HG03442 (cell line): ENCODE data around the gene DEAF1.
"Not testable (repeated sequence)": the region's sequence is repeated elsewhere in the genome, so short reads cannot be mapped to it uniquely, and the experiment has no call there.

ENCODE experiments used
- ATAC-seq: cut with Tn5 transposase; IDR thresholded peaks from one replicate; pipeline ENCODE4 v1.9.1; 2021; ENCODE audit warnings: mild to moderate bottlenecking, moderate library complexity; ENCODE audit not compliant: unreplicated experiment

The DEAF1 gene

DNA sequence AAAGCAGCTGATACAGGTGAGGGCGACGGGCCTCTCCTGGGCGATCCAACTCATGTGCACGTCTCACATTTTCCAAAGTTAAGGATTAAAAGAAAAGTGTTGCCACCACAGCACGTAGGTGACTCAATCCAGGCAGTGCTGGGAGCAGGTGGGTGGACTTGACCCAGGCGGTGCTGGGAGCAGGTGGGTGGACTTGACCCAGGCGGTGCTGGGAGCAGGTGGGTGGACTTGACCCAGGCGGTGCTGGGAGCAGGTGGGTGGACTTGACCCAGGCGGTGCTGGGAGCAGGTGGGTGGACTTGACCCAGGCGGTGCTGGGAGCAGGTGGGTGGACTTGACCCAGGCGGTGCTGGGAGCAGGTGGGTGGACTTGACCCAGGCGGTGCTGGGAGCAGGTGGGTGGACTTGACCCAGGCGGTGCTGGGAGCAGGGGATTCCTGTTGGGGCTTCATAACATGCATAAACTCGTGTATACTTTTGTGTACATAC lies 47.3 kb downstream of the DEAF1 start:
- not testable (repeated sequence) for ATAC-seq

DNA sequence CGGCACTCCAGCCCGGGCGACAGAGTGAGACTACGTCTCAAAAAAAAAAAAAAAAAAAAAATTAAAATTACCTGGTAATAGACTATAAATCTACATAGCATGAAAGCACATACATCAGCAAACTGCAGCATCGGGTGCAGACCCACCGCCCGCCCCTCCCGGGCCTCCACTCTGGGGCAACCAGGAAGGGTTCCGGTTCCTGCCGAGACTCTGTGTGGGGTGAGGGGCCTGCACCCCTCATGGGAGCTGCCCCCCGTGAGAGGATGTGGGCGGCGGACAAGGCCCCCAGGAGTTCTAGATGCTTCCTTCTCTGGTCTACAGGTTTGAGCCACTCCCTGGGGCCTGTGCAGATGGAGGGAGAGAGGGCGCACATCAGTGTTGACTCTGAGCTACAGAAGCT lies 48.8 kb downstream of the DEAF1 start:
- ATAC-seq = no peak

DNA sequence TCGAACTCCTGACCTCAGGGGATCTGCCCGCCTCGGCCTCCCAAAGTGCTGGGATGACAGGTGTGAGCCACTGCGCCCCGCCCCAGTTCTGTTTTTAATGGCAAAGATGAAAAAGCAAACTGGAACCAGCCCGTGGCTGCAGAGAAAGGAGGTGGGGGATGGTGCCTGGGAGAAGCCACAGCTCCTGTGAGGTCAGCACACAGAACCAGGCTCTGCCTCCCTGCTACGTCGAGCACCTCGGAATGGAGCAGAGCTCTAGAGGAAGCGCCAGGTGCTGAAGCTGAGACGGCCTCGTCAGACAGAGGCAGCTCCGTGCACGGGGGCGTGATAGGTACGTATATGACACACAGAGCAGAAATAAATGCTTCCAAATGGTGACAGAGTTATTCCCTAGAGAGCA lies 49.5 kb downstream of the DEAF1 start:
- no peak for ATAC-seq

DNA sequence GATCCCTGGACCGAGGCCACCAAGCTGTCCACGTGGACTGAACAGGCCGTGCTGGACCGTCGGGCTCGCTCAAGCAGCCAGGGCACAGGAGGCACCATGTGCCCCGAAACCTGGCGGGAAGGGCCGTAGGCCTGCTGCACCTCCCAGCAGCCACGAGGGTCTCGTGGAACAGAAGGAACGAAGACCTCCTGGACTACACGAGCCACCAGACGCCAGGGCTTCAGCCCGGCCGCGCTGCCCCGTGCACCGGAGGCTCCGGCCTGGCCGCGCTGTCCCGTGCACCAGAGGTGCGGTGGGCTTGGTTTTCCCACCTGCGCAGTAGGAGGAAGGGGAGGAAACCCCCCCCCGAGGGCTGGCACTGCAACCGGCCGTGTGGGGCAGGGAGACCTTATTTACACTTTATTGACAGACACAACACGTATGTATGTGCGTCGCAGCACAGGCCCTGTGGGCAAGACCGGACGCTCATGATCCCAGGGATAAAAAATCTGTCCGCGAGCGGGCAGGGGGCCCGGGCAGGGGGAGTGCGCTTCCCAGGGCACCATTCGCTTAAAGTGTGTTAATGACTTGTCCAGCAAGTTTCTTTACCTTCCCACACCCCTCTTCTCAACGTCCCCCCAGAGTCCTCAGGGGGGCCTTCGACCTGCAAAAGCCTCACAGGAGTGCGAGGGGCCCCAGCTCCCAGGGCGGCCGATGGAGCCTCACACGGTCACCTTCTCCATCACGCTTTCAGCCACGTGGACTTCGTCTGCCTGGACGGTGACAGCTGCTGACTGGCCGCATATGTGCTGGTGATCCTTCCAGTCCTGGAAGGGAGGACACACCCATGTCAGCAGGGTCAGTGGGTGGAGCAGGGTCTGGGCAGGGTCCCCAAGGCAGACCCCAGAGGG lies 50.9 kb downstream of the DEAF1 start:
- ATAC-seq = no peak

DNA sequence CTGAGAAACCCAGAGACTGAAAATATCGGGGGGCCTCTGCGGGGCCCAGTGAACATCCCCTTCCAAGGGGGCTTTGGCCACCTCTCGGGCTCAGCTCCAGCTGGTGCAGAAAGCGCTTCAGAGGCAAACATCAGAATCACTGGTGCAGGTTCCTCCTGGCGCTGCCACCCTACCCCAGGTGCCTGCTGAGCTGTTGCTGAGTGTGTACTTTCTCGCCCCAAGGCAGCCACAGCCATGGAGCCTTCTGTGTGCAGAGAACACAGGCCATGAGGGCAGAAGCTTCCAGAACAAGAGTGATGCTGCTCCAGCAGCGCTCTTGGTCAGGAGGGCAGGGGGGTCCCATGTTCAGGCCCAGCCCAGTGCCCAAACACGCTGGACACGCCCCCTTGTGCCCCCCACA lies 51.7 kb downstream of the DEAF1 start:
- no peak for ATAC-seq

DNA sequence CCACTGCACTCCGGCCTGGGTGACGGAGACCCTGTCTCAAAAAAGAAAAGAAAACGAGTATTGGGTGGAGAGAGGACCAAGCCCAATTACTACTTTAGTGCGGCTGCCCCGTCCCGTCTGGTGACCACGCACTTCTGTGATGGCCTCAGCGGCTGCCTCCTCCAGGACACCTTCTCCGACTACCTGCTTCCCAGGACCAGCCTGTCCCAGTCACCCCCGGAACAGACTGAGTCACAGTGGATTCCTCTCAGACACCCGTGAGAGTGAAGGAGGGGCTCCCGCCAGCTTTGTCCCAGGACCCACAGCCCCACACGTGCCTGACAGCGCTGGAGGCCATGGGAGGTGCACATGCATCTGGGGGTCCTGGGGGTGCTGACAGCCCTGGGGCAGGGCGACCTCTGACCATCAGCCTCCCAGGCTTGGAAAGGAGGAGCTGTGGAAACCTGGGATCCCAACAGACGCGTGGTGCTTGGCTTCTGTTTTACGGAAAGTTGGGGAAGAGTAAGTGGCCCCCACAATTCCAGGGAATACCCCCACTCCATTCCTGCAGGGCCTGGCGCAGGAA lies 53.1 kb downstream of the DEAF1 start:
- ATAC-seq = no peak

DNA sequence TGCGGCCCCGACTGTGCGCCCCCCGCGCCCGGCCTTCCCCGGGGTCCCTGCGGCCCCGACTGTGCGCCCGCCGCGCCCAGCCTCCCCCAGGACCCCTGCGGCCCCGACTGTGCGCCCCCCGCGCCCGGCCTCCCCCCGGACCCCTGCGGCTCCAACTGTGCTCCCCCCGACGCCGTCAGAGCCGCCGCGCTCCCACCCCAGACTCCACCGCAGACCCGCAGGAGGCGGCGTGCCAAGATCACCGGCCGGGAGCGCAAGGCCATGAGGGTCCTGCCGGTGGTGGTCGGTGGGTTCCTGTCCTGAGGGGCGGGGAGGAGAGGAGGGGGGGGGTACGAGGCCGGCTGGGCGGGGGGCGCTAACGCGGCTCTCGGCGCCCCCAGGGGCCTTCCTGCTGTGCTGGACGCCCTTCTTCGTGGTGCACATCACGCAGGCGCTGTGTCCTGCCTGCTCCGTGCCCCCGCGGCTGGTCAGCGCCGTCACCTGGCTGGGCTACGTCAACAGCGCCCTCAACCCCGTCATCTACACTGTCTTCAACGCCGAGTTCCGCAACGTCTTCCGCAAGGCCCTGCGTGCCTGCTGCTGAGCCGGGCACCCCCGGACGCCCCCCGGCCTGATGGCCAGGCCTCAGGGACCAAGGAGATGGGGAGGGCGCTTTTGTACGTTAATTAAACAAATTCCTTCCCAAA lies 54.9 kb downstream of the DEAF1 start:
- no peak for ATAC-seq

DNA sequence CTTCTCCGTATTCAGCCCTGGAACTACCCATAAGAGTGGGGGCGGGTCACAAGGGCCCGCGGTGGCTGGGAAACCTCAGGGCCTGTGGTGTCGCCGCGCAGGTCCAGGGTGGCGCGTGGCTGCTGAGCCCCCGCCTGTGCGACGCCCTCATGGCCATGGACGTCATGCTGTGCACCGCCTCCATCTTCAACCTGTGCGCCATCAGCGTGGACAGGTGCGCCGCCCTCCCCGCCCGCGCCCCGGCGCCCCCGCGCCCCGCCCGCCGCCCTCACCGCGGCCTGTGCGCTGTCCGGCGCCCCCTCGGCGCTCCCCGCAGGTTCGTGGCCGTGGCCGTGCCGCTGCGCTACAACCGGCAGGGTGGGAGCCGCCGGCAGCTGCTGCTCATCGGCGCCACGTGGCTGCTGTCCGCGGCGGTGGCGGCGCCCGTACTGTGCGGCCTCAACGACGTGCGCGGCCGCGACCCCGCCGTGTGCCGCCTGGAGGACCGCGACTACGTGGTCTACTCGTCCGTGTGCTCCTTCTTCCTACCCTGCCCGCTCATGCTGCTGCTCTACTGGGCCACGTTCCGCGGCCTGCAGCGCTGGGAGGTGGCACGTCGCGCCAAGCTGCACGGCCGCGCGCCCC lies 55.6 kb downstream of the DEAF1 start:
- no peak for ATAC-seq

DNA sequence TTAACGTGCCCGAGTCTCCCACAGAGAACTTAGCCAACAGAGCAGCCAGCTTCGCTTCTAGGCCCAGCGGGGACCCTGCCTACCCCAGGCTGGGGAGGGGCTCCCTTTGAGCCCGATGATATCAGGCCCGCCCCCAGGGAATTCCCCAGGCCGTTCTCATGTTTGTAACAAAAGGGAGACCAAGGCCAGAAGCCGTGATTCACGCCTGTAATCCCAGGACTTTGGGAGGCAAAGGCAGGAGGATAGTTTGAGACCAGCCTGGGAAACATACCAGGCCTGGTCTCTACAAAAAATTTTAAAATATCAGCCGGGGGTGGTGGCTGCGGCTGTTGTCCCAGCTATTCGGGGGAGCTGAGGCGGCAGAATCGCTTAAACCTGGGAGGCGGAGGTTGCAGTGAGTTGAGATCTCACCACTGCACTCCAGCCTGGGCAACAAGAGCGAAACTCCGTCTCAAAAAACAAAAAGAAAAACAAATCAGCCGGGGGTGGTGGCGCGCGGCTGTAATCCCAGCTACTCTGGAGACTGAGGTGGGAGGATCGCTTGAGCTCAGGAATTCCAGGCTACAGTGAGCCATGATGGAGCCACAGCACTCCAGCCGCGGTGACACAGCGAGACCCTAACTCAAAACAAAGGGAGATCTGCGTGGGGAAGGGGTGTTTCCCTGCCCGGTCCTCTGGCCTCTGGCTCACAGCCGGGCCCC lies 56.2 kb downstream of the DEAF1 start:
- ATAC-seq = no peak

DNA sequence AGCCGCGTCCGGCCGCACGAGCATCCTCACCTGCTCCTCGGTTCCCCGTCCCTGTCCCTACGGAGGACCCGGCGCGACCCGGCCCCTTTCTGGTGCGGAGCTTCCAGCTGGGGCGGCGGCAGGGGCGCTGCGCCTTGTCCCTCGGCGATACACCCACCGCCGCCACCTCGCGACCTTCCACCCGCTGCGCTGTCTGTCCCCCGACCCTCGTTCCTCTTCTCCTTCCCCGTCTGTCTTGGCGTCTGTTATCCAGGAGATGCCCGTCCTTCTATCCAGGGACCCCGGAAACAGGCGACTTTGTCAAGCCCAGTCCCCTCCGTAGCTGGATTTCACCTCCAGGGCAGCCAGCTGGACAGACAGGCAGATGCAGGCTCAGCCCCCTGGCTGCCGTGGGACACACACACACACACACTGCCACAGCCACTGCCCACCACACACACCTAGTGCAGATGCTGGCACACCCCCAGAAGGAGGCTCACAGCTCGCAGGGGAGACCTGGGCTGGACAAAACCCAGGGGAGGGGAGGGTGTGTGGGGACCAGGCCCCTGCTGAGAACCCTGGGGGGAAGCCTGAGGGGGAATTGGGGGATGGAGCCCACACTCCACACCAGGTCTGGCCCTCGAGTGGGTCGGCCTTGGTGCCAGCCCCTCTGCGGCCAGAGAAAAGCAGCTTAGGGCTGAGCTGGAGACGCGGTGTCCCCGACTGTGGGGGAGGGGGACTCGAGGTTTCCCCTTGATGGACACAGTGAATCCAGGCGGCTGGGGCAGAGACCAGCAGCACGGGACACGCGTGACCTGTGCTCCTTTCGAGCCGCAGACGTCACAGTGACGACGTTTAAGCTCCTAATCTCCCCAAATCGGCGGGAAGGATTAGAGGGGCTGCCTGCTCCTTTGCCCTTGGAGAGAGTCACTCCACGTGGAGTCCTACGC lies 57.2 kb downstream of the DEAF1 start:
- no peak for ATAC-seq

DNA sequence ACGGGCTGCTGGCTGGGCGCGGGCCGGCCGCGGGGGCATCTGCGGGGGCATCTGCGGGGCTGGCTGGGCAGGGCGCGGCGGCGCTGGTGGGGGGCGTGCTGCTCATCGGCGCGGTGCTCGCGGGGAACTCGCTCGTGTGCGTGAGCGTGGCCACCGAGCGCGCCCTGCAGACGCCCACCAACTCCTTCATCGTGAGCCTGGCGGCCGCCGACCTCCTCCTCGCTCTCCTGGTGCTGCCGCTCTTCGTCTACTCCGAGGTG lies 57.8 kb downstream of the DEAF1 start:
- ATAC-seq = no peak

DNA sequence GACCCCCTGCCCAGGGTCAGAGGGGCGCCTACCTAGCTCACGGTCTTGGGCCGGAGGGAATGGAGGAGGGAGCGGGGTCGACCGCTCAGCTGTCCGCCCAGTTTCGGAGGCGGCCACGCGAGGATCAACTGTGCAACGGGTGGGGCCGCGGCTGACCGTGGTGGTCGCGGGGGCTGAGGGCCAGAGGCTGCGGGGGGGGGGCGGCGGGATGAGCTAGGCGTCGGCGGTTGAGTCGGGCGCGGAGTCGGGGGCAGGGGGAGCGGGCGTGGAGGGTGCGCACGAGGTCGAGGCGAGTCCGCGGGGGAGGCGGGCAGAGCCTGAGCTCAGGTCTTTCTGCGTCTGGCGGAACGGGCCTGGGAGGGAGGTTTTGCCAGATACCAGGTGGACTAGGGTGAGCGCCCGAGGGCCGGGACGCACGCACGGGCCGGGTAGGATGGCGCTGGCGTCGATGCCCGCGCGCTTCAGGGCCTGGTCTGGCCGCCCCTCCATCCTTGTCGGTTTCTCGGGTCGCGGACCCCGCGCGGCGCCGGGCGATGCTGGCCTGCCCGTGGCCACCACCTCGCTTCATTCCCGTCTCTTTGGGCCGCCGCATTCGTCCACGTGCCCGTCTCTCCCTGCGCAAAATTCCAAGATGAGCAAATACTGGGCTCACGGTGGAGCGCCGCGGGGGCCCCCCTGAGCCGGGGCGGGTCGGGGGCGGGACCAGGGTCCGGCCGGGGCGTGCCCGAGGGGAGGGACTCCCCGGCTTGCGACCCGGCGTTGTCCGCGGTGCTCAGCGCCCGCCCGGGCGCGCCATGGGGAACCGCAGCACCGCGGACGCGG lies 58.3 kb downstream of the DEAF1 start, which contains the start of gene DRD4:
Gene DRD4, plus strand, starts transcription at position 759 of the 822 bp plus-strand sequence. Its CDS starts 36 bp downstream, at position 795.
- ATAC-seq = no peak

DNA sequence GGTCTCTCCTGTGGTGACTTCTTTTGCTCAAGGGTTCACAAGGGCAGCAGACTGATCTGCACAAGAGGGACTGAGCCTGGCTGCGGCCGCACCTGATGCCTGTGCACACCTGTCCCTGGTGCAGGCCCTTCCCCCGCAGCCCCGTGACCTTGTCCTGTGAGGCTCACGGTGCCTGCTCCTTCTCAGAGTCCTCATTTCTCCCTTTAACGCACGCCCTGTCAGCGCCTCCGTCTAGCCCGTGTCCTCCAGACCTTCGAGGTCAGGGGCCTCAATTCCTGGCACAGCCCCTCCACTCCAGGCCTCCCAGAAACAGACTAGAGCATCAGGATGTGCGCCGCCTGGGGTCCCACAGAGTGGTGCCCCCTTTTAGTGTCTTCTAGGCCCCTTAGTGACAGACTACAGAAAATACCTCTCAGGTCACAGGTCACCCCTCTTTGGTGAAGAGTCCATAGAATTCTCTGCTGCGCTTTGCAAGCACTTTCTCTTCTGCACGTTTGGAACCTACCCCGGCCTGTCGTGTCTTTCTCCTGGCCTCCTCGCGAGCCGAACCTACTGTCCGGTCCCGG lies 59.0 kb downstream of the DEAF1 start:
- ATAC-seq = no peak

DNA sequence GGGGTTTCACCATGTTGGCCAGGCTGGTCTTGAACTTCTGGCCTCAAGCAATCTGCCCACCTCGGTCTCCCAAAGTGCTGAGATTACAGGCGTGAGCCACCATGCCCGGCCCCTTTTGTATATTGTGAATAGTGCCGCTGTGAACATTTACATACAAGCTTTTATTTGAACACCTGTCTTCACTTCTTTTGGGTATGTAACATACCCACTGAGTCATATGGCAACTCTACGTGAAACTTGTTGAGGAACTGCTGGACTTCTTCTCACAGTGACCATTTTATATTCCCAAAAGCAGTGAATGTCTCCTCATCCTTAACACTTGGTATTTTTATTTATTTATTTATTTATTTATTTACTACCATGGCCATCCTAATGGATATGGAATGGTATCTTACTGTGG lies 64.2 kb downstream of the DEAF1 start:
- ATAC-seq = no peak

DNA sequence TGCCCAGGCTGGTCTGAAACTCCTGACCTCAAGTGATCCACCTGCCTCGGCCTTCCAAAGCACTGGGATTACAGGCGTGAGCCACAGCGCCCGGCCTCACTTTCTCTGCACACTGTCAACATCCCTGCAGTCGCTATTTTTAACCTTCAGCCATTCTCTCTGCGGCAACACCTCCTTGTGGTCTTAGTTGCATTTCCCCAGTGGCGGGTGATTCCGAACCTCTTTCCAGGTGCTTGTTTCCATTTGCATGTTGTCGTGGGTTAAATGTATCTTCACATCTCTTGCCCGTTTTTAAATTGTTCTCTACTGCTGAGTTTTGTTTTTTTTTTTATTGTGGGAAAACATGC lies 65.8 kb downstream of the DEAF1 start:
- ATAC-seq = no peak

DNA sequence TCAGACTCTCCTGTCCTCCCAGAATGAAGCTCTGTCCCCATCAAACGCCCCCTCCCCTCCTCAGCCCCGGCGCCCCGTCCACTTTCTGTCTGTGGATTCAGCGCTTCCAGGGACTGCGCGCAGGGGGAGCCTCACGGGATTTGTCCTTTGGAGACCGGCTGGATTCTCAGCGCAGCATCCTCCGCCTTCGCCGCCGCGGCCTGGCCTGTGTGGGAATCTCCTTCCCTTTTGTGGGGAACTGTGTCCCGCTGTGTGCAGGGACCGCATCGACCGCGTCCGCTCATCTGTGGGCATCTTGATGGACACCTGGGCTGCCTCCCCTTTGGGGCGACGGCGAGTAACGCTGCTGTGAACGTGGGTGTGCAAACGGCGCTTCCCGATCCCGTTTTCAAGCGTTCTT lies 67.0 kb downstream of the DEAF1 start:
- no peak for ATAC-seq

DNA sequence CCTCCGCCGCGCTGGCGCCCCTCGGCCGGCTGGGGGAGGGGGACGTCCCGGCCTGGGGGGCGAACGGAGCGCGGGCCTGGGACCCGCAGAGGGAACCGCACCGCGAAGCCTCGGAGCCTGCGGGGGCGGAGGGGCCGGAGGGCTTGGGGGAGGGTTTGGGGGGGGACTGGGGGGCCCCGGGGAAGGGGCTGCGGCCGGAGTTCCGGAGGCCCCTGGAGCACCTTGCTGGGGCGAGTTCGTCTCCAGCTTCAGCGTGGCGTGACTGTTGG lies 67.8 kb downstream of the DEAF1 start:
- no peak for ATAC-seq

DNA sequence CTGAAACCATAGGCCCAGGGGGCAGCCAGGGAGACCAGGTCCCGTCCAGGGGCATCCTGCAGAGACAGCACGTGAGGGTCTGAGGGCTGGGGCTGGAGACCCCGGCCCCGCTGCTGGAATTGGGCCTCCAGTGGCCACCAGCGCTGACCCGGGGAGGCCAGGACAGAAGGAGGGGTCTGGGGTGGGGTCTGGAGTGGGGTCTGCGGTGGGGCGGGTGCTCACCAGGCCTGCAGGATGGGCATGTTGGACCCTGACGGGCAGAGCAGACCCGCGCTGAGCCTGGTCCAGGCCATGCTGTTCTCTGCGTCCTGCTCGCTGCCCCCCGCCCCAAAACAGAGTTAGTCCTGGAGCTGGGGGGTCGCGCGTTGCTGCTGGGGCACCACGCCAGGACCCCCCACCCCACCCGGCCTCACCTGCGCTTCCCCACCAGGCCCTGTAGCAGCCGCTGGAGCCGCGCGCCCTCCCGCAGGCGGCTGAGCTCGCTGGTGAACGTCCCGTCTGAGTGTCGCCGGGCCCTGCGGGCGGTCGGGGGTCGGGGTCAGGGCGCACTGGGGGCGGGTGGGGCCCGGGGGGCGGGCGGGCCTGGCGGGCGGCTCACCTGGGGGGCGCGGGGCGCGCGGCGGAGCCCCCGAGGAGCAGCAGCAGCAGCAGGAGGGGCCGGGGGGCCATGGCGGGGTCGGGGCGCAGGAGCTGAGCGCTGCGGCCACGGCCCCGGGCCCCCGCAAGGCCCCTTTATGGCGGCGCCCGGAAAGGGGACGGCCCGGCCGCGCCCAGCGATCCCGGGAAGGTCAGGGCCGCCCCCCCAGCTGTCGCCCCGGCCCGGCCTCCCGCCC lies 68.3 kb downstream of the DEAF1 start, which contains the start of gene SCT:
Gene SCT, minus strand, starts transcription at position 707 of the 833 bp plus-strand sequence. Its CDS starts 38 bp downstream, at position 669.
- no peak for ATAC-seq
